ENCODE data around the gene IDS.
"Not testable (repeated sequence)": the region's sequence is repeated elsewhere in the genome, so short reads cannot be mapped to it uniquely, and the experiment has no call there.

Gene IDS

DNA sequence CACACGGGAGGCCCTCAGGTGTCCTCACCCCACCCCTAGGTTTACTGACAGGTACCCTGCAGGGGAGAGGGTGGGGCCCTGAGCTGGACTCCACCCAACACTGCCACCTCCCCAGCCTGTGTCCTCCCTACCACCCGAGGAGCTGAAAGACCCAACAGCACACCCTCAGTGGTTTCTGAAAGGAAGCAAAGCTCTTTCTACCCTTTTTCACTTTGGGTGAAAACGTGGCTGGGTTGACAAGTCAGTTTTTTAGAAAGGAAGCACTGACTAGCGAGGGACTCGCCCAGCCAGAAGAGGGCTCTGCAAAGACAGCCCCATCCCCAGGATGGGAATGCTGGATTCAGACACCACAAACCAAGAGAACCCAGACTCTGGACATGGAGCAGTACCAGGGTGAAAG lies 2.2 kb downstream of the IDS start:
- not testable (repeated sequence) for DNase-seq (ENCODE audit: low spot score)

- DNase-seq (ENCODE audit: low spot score), result no peak
Measured at GRCh38 chrX:149499766-149500165, 5.3 kb downstream of the IDS start.

GRCh38 chrX:149498767-149499166 lies 6.3 kb downstream of the IDS start:
- no peak for DNase-seq (ENCODE audit: low spot score)

DNA sequence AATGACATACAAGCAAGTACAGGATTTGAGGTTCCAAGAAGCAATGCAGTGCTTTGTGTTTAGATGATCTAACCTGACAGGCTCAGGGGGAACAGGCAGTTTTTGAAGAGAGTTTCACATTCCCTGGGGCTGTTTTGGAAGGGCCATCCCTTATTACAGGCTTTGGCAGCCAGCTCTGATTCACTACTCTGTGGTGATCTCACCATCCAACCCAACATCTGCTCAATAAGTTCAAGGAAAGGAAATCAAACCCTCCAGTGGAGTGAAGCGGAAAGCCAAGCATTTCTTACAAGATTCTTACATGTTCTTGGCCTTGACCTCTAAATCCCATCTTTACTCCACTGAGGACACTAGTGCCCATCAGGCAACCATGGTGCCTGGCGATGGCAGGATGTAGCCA lies 7.5 kb downstream of the IDS start:
- DNase-seq (ENCODE audit: low spot score), result no peak

DNA sequence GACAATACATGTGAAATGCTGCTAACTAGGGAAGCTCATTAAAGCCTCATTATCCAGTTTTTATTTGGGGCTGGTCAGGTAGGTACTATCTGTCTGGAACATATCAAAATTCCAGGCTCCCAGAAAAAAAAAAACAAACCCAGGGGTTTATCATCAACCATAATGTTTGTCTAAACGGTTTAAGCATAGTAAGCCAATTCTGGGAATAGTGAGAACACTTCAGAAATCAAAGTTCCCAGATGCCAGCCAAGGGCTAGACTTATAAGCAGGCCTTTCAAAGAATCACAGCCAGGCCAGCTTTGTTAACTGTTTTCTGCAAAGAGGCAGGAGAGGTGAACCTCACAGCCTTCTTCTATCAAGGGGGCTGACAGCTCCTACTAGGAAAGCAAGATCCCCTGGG lies 8.1 kb downstream of the IDS start:
- no peak for DNase-seq (ENCODE audit: low spot score)

- no peak for DNase-seq (ENCODE audit: low spot score)
Measured at GRCh38 chrX:149495573-149496071, 9.5 kb downstream of the IDS start.

DNA sequence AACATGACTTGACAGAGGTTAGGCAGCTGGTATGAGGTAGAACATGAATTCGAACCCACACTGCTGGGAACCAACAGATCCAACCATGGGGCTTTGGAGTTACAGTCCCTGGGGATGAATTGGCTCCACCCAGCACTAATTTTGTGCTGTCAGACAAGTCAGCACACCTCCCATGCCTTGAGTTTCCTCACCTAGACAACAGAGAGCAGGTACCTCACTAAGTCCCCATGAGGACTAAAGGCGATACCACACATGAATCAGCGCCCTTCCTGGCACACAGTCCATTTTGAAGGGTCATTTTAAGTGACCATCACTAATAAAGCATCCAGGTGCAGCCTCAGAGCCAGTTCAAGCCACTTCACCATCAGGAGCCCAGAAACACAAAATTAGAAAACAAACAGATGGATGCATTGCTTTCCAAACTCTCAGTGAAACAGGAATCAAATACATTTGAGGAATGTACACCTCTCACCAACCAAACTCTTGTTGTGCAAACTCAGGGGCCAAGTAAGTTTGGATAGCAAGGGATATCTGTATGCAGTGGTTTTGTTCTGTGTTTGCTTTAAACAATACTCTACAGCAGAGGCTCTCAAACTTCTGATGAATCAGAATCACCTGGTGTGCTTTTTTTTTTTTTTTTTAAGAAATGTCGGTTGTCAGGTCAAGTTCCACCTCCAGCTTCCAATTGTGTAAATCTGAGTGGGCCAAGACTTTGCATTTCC lies 10.1 kb downstream of the IDS start:
- DNase-seq (ENCODE audit: low spot score), result no peak

GRCh38 chrX:149493567-149494562 lies 11.2 kb downstream of the IDS start:
- DNase-seq (ENCODE audit: low spot score), result no peak

GRCh38 chrX:149491812-149492211 lies 13.3 kb downstream of the IDS start:
- DNase-seq (ENCODE audit: low spot score), result no peak

GRCh38 chrX:149490100-149490499 lies 15.0 kb downstream of the IDS start:
- DNase-seq (ENCODE audit: low spot score), result no peak

GRCh38 chrX:149488411-149489052 lies 16.6 kb downstream of the IDS start:
- DNase-seq (ENCODE audit: low spot score), result not testable (repeated sequence)

DNA sequence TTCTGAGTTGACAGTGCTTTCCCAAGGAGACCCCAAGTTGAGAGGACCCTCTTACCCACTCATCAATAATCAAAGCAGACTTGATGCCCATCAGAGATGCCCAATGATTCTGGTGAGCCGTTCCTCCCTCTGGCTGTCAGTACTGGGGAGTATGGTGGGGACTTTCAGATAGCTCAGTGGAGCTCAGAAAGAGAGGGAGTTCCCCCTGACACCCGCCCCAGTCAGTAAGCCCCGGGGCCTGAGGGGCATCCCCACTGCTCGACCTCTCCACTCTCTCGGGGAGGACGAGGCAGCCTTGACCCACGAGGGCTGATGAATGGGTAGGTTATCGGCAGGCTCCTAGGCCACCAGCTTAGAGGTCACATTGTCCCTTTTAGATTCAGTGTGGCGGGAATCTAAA lies 17.1 kb downstream of the IDS start:
- not testable (repeated sequence) for DNase-seq (ENCODE audit: low spot score)

GRCh38 chrX:149487292-149487691 lies 17.8 kb downstream of the IDS start:
- DNase-seq (ENCODE audit: low spot score), result no peak

DNA sequence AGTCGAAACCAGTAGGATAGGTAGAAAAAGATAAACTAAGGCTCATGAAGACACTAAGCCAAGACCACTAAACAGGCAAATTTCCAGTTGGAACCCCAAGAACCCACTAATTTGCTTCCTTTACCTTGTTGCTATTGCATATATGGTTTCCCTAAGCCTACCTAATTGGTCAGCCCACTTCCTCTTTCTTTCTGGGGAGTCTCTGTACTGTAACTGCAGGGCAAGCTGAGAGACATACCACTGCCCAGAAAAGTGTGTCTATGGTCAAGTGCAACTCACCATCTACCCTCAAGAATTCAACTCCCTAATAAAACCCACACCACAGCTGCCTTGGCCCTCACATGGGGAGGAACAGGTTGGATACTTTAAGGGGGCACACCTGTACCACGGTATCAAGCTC lies 28.6 kb downstream of the IDS start:
- no peak for DNase-seq (ENCODE audit: low spot score)

GRCh38 chrX:149473966-149474365 lies 31.1 kb downstream of the IDS start:
- no peak for DNase-seq (ENCODE audit: low spot score)

DNA sequence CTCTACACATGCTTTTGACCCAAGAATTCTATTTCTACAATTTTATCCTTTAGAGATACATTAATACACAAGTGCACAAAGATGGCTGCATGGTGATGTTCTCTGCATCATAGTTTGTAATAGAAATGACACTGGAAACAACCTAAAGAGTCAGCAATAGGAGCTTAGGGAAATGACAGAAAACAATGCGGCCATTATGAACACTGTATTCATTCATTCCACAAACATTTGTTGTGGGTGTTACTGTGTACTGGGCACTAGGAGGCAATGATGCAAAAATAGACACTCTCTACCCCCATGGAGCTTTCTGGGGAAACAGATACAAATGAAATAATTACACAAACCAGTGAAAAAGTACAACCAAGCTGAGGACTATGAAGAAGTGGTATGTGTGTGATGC lies 32.0 kb downstream of the IDS start:
- DNase-seq (ENCODE audit: low spot score), result no peak

- no peak for DNase-seq (ENCODE audit: low spot score)
Measured at GRCh38 chrX:149472625-149473024, 32.5 kb downstream of the IDS start.

DNA sequence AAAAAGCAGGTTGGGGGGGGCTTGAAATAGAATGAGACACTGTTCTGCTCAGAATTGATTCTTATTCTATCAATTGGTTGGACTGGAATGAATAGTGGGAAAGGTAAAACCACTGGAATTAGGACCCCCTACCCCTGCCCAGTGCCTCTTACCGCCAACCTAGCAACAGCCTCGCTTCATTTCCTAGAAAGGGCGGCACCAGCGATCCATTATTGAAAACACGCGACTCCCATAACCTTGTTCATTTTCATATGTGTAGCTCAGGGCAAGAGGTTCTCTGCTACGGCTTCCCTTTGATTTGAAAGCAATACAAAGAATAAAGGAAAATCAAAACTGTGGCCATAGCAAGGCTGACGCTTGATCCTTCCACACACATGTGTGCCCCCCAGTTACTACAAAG lies 33.7 kb downstream of the IDS start:
- no peak for DNase-seq (ENCODE audit: low spot score)

- peak; percentile 65 for DNase-seq (ENCODE audit: low spot score)
Measured at GRCh38 chrX:149470955-149471354, 34.2 kb downstream of the IDS start.

DNA sequence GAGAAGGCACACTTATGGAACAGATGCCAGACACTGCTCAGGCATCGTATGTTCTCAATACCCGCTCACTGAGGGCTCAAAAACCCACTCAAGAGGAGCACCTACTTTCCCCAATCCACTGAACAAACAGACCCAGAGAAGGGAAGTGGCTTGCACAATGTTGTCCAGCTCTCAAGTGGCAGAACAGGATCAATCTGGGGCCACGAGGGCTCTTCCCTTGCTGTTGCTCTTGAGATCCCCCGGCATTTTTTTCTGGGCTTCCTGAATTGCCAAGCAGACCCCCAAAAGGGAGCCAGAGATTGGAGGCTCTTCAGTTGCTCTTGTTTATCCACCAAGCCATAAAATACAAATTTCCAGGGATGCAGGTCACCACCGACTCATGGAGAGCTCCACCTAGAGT lies 35.7 kb downstream of the IDS start:
- no peak for DNase-seq (ENCODE audit: low spot score)

DNA sequence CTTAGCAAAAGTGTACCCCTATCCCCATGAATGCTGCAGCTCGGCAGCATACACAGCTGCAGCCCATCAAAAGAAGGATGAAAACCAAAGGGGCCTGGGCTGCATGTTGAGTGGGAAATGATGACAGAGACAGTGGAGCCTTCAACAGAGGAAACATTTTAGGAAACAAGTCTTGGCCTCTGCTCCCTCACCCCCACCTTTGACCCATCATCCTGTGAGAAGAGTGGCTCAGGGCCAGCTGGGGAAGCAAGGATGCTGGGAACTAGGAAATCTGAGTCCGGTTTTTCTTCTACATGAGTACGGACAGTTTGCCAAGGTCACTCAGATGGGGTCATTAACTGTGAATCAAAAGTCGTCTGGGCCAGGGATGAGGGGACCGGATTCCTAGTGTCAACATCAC lies 37.2 kb downstream of the IDS start:
- DNase-seq (ENCODE audit: low spot score), result no peak

GRCh38 chrX:149467461-149467860 lies 37.6 kb downstream of the IDS start:
- no peak for DNase-seq (ENCODE audit: low spot score)

Data from SK-N-DZ (cell line).